Ammon's horn (tissue), 1 donor: ENCODE results near the gene UFM1.
"Not testable (repeated sequence)": the region's sequence is repeated elsewhere in the genome, so short reads cannot be mapped to it uniquely, and the experiment has no call there.

Source experiments
- DNase-seq: peaks from one replicate; pipeline ENCODE4 v3.0.0-alpha.2; 2016; ENCODE audit warnings: low spot score

UFM1 gene

DNA sequence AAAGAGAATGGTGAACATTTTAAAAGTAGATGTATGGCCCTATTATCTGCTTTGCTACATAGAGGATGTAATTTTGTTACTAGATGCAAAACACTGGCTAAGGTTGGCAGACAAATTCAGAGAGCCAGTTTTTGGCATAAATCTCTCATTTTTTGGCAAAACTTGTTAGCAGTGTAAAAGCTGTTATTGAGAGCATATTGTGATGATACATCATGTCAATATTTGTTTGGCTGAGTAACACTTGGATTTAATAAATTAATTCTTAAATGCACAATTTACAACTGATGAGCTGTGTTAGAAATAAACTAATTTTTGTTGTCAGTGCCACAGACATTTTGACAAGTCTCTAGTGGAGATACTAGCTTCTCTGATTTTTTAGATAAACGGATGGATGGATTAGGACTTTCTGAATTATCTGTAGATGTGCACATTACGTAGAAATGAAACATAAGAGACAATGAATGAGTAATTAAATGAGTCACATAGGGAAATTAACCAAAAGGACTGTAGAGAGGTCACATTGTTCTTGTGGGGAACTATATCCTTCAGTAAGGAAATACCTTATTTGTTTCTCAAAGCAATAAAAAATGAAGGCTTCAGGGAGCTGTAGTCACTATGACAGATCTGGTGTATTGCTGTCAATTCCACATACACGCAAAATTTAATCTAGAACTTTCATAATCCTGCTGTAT is 17.4 kb downstream of the UFM1 start:
- peak; percentile 12 for DNase-seq

DNA sequence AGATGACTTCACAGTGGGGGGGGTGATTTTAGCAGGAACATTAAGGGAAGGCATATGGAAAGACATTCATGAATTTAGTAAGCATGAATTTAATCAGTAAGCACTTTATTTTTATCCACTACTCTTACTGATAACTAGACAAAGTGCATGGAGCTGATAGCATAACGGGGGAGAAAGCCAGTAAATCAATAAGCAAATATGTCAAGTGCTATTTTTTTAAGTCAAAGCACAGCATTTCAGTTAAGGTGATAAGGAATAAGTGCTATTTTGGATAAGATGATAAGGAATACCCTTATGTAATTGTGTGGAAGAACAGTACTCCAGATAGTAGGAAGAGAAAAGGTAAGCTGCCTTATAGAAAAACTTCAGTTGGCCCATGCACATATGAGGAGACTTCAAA is 19.4 kb downstream of the UFM1 start:
- DNase-seq = no peak

DNA sequence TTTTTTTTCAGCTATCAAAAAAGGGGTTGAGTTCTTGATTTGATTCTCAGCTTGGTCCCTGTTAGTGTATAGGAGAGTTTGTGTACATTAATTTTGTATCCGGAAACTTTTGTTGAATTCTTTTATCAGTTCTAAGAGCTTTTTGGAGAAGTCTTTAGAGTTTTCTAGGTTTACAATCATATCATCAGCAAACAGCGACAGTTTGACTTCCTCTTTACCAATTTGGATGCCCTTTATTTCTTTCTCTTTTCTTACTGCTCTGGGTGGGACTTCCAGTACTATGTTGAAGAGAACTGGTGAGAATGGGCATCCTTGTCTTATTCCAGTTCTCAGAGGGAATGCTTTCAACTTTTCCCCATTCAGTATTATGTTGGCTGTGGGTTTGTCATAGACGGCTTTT is 20.4 kb downstream of the UFM1 start:
- not testable (repeated sequence) for DNase-seq

DNA sequence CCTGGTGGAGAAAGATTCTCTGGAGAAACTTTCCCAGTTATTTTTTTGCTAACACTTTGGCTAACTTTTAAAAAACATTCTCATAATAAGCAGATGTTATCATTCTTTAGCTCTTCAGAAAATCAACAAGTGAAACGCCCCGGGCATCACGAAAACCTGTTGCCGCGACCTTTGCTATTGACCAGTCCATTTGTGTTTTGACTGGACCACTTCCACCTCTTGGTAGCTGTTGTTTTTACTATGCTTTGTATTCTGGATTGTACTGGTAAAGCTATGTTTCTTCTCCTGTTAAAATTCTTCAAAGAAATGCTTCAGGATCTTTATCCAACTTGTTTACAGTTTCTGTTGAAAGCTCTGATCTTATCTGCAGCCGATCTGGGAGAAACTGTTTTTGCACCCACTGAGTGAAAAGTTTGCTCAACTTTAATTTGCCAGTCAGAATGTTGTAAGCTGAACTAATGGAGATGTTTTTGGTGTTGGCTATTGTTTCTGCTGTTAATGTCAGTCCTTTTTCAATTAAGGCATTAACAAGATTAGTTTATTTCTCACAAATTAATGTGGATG is 23.3 kb downstream of the UFM1 start:
- no peak for DNase-seq

DNA sequence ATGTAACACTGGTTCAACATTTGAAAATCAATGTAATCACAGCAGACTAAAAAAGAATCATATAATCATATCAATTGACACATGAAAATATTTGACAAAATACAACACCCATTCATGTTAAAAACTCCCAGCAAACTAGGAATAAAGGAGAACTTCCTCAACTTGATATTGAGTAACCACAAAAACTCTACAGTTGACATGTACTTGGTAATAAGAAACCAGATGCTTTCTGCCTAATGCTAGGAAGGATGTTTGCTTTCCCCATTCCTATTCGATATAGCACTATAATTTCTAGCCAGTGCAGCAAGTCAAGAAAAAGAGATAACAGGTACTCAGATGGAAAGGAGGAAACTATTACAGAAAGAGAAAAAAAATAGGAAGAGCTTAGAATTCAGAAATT is 26.9 kb downstream of the UFM1 start:
- DNase-seq = no peak

DNA sequence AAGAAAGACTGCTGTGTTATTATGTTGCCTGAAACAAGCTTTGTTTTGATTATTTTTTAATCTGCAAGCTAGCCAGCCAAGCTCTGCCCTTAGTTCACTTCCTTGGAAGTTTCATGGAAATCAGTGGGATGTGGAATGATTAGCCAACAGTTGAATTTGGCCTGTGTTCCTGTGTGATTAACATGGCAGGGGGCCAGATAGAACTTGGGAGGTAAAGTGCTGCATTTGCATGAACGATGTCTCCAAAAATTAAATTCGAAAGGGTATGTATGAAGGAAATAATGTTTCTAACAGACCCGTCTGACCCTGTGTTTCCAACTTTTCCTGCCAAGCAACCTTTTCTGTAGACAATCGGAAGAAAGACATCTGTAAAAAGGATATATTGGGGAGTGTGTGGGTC is 32.2 kb downstream of the UFM1 start:
- no peak for DNase-seq

DNA sequence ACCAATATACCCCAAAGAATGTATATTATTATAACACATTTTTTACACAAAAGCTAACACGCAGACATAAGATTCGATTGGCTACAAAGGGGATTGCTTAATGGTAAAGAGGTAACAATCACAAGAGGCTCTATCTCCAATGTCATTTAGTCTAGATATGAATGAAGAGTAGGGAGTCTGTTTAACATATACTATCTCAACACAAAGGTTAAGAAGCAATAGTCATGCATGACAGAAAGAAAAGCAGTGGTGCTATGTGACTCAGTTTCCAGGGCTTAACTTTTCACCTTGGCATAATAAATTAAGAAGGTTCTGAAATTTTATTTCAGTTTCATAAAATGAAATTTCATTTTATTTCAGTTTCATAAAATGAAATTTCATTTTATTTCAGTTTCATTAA is 33.3 kb downstream of the UFM1 start:
- no peak for DNase-seq

DNA sequence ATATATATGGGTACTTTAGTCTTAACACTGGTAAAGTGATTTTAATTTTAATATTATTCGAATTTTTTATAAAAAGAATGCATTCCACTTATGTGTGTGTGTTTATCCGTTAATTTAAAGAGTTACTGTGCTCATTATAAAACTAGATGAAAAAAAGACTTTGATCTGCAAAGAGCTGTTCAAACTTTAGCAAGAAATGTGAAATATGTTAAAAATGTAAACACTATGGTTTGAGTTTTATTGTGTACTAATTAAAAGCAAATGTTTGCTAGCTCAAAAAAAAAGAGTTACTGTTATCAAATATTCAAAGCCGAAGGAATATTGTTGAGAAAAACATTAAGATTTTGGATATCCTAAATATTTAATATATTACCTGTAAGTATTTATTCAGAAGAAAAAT is 34.5 kb downstream of the UFM1 start:
- DNase-seq = no peak

DNA sequence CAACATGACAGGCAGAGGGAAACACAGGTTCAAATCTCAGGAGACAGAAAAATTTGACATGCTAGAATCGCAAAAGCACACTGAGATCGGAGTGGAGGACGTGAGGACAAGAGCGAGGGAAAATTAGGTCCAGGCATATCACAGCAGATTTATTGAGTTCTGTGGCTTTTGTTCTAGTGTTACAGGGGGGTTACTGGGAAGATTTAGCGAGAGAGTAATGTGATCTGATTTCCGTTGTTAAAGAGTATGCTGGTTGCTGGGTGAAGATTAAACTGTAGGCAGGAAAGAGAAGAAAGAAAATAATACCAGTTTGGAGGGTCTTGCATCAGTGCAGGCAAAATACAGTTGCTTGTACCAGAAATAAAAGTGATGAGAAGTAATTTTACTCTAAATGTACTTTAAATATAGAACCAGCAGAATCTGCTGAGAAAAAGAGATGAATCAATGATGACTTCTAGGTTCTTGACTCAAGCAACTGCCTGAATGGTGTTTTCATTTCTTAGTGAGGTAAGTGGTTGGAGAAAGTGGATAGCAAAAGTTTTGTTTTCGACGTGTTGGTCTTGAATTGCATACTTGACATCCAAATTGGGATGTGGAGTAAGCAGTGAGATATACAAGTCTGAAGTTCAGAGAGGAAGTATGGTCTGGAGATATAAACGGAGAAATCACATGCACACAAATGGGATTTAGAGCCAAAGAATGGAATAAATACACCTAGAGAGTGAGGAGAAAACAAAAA is 35.7 kb downstream of the UFM1 start:
- no peak for DNase-seq

DNA sequence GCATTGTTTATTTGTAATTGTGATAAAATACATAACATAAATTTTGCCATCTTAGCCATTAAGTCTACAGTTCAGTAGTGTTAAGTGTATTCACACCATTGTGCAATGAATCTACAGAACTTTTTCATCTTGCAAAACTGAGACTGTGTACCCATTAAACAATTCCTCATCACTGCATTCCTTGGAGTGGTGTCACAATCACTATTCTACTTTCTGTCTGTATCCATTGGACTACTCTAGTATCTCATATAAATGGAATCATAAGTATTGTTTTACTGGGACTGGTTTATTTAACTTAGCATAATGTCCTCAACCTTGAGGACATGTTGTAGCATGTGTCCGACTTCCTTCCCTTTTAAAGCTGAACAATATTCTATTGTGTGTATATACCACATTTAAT is 36.8 kb downstream of the UFM1 start:
- no peak for DNase-seq

DNA sequence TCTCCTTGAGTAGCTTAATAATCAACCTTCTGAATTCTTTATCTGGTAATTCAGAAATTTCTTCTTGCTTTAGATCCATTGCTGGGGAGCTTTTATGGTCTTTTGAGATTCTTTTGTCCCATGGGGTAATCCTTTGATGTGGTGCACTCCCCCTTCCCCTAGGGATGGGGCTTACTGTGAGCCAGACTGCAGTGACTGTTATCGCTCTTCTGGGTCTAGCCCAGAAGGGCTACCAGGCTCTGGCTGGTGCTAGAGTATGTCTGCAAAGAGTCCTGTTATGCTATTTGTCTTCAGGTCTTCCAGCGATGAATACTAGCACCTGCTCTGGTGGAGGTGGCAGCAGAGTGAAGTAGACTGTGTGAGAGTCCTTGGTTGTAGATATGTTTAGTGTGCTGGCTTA is 41.7 kb downstream of the UFM1 start:
- no peak for DNase-seq

DNA sequence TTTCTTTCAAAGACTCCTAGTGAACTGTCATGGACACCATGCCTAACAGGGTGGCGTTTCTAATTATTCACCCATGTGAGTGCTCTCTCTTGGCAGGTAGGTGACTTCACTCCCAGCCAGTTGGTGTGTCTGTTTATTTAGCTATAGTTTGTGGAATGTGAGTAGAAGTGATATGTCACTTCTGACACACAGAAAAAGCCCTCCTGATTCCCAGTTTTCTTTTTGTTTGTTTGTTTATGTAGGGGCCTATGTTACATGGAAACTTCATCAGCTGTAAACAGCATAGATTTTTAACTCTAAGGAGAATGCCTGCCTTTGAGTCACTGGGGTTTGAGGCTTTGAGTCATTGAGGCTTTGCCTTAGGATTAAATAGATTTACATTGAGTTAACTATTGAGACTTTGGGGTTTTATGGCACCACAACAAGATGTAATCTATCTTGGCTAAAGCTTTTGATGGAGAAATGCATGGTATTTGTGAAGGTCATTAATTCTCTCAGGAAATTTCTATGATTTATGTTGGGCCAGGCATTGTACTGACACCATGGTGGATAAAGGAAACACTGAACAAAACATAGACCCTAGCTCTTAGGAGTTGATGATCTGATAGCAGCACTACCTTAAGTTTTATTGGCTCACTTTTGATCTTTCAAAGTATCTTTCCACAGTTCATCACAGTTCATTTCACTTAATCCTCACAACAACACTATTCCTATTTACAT is 45.3 kb downstream of the UFM1 start:
- no peak for DNase-seq

DNA sequence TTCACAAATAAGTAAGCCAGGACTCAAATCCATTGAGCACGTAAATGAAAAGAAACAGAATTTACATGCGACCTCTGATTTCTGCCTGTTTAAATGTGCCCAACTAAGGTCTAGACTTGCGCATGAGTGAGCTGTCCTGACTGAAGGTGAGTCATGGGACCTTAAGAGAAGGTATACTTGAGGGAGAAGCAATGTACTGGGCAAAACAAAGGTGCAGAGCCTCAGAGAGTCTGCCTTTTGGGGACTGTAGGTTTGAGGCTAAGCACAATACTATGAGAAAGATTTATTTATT is 45.8 kb downstream of the UFM1 start:
- DNase-seq = no peak

DNA sequence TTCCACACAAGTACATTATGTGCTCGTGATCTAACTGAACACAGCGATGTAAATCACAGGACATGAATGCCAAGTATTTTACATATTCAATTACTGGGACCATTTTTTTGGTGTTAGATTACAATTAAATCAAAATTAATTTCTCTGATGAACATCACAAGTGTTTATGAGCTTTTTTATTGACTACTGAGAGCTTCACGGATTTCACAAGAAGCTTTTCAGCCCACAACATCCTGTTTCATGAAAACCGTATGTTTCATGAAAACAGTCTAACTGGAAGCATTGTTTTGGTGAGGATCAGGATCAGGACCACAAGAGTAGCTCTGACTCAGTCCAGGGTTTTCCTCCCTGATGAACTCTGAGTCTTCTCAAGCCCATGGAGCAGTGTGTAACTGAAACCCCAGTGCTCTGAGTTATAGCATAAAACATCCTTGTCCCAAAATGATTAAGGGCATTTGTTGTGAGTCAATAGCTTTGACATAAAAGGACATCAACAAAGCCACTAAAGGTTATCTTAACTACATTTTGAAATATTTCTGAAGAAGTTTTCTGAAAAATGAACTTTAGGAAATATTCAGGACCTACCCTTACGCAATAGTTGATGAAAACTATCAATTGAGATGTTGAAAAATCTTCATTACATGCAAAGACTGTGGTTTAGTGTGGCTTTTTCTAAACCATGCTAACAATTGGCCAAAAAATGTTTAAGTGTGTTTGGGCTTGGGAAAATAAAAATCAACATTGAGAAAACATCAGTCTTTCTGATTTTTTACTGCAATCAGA is 49.3 kb downstream of the UFM1 start:
- no peak for DNase-seq

DNA sequence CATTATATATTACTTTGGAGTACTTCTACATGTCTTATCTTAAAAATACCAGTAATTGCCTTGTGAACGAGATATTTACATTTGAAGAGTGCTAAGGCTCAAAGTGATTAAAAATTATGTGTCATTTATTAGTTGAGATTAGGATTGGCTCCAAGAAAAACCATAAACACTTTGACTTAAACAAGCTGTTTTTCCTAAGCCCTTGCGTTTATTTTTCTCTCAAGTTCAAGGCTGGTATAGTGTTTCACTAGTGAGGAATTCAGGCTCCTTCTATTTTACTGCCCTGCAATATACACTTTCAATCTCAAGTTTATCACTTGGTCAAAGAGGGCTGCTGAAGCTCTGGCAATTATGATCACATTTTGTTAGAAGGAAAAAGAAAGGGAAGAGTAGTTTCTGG is 49.9 kb downstream of the UFM1 start:
- no peak for DNase-seq

DNA sequence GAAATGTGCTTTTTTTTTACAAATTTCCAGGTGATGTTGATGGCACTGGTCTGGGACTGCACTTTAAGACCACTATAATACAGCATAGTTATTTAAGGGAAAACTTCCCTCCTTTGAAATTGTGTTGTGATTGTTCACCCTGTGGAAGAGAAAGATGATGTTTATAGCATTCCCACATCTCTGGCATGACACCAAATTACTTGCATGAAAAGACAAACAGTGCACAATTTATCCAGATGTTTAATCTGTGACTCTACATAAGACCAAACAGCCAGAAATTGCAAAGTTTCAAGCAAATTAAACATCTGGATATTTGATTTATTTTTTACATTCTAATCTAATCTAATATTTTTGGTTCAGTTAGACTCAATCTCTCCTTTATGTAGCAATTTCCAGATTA is 51.6 kb downstream of the UFM1 start:
- no peak for DNase-seq

DNA sequence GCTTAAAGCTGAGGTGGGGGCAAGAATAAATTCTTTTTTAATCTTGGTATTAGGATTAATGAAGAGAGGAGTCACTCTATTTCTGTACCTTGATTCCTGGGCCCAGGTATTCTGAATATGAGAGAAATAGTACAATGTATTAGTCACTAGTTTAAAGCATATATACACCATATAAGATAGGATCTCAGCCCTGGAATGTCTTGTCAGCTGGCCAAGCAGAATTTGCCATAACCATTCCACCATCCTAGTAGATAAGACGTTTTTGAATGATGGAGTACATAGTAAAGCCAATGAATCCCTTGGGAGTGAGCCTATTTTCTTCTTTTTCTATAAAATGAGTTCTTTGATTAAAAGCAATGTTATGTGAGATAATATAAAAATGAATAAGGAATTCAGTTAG is 55.6 kb downstream of the UFM1 start:
- no peak for DNase-seq

DNA sequence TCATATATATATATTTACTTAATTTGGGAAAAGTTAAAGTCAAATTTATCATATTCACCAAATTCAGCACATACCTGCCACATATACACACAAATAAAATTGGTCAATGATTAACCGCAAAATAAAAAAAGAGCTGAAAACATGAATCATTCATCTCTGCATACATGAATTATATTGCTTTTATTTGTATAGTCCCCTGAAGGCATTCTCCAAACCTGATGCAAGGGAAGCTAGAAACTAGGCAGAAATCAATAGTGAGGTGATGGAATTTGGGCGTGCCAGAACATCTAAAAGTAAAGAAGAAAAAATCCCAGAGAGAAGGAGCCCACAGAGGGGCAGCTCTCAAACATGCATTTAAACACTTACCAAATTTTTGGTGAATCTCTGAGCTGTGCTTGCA is 60.1 kb downstream of the UFM1 start:
- DNase-seq = no peak

DNA sequence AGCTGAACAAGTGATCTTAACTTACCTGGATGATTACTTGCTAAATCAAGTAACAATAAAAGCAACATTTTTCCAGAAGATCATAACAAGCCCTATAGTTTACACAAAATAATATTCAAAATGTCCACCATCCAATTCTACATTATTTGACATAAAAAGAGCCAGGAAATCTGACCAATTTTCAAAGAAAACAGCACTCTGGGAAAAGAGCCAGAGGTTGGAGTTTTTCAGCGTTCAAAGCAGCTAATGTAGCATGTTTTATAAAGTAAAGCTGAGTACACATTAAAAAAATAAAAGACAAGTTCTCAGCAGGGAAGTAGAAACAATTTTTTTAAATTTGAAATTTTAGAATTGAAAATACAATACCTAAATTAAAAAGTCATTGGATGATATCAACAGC is 62.6 kb downstream of the UFM1 start:
- no peak for DNase-seq
